Measurements from ENCODE around the gene MRGPRE. TPM values are rescaled to one million over a fixed set of nuclear protein-coding genes. Genes with fewer than 3 reads are reported as not detected.

Gene MRGPRE
- polyA plus RNA-seq, 1 donor: not detected

- DNase-seq (ENCODE audit: low read depth): no peak
These were observed 35.8 kb downstream of the MRGPRE start for GRCh38 chr11:3196161-3197043.

DNA sequence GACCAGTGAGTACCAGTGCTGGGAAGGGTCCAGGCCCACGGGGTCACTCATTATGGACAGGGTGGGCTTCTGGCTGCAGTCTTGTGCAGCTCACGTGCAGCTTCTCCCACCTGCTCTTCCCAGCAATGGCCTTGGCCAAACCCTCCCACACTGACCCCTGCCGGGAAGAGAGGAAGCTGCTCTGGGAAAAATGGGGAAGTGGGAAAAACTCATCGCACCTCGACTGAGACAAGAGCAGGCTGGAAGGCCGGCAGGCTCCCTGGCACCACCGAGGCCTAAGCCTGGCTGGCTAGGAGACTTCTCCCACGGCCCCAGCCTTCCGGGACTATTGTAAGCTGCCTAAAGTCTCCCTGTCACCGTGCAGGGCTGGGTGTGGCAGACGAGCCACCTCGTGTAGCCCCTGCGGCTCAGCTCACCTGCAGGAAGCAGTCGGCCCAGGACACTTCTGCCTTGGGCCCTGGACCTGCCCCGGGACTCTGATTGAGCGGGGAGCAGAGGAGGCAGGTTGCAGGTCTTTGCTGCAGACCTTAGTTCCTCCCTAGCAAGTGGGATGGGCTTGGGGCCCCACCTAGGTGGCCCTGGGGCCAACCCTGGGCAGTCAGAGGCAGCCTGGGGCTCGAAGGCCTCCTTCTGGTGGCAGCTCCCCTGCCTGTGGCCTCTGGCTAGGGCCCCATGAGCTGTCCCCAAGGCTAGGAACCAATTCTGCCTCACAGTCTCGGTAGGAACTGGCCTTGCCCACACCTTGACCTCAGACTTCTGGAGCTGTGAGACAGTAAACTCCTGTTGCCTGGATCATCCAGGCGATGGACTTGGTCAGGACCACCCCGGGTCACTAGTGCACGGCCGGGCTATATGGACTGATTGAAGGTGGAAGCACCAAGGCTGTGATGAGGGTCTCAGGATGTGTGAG is 36.7 kb downstream of the MRGPRE start:
- DNase-seq (ENCODE audit: low read depth): no peak

DNA sequence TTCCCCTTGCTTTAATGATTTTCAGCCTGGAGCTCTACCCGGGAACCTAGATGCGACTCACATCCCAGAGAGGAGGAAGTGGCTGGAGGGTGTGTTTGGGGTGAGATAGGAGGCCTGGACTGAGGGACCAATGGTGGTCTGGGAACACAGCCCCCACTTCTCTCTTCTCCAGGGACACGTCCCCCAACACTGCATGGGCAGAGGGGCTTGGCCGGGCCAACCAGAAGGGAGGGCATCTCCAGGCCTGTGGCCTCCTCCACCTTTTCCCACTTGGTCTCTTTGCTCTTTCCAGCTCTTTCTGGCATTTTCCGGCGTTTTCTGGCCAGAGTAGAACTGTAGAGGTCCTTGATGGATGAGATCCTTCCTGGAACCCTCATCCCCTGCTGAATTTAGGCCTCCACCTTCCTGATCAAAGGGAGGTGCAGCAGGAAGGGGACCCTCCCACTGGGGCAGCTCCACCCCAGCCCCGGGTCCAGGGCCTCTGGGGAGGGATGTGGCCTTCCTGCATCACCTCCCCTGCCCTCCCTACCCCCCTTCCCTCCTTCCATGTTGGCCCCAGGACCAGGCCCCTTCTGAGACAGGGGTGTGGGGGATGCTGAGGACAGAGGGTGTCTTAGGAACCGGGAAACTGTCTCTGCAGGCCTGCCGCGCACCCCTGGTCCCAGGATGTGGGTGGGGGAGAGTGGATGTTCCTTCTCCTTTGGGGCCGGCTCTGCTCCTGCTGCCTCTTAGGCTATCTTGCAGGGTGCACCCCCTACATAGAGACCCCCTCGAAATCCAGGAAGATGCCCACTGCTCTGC is 38.0 kb downstream of the MRGPRE start:
- DNase-seq (ENCODE audit: low read depth): no peak

DNA sequence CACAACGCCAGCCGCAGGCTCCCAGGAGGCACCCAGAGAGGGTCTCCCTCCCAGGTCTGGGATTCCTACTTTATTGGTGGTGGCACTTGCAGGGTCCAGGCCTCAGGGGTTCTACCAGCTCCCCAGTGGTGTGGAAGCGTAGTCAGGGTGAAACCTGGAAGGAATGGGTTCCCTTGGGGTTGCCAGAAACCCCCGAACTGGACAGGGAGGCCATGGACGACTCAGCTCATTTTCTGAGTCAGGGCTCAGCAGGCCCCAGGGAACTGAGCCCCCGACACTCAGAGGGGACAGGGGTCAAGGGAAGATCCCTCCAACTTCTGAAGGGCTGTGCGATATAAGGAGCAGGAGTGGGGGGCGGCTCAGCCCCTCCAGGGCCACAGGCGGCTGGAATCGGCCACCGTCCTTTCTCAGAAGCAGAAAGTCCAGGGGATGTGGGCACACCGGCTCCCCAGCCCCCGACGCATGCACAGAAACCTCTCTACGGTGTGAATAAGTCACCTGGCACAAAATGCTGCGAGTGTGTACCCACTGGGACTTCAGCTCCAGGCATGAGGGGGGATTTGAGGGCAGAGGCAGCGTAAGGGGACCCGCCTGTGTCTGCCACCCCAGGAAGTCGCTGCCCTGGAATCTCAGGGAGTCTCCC is 38.7 kb downstream of the MRGPRE start:
- no peak for DNase-seq (ENCODE audit: low read depth)

DNA sequence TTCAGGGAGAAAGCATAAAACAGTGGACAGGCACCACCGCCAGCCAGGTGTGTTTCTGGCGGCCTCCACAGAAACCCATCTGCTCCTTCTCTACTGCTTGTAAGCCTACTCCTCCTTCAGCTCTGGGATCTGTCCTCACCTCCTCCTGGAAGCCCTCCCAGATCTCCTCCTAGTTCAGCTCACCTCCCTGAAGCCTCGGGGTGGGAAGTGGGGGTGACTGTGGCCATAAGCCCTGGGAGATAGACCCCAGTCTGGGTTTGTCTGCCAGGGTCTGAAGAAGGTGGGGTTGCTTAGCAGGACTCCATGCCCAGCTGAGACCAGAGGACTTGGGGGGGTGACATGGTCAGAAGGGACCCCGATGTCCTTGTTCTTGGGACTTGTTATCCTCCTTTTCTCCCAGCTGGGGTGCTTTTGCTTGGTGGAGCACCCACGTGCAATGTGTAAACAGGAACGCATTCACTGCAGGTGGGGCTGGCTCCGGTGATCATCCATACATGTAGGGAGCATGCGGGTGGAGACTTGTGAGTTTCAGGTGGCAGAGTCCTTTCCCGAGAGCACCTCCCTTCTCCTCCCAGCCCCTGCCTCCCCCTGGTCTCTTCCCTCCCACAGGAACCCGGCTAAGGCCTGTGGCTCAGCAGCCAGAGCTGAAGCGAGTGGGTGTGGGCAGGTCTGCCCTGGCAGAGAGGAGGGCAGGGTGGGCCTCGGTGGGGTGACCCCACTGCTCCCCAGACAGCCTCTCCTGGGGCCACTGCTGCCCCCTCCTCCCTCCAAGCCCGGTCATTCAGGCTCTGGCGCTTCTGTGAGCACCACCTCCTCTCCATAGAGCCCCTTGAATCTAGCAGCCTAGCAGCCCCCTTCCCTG is 39.5 kb downstream of the MRGPRE start:
- no peak for DNase-seq (ENCODE audit: low read depth)

GRCh38 chr11:3191586-3192324 is 40.5 kb downstream of the MRGPRE start:
- DNase-seq (ENCODE audit: low read depth): no peak

DNA sequence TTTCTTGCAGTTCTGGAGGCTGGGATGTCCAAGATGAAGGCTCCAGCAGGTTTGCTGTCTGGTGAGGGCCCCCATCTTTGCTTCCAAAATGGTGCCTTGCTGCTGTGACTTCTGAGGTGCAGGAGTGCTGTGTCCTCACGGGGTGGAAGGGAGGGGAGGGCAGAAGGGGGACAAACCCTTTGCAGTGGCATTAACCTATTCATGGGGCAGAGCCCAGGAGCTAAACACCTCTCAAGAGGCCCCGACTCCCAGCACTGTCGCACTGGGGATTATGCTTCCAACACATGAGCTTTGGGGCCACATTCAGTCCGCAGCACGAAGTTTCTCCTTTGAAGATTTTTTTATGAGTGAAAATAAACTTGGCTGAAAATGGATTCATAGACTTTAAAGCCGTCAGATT is 41.6 kb downstream of the MRGPRE start:
- DNase-seq (ENCODE audit: low read depth): no peak

- no peak for DNase-seq (ENCODE audit: low read depth)
These were observed 42.2 kb downstream of the MRGPRE start for GRCh38 chr11:3189886-3190583.

- no peak for DNase-seq (ENCODE audit: low read depth)
These were observed 42.9 kb downstream of the MRGPRE start for GRCh38 chr11:3189196-3189843.

GRCh38 chr11:3188496-3189195 is 43.6 kb downstream of the MRGPRE start:
- DNase-seq (ENCODE audit: low read depth): no peak

DNA sequence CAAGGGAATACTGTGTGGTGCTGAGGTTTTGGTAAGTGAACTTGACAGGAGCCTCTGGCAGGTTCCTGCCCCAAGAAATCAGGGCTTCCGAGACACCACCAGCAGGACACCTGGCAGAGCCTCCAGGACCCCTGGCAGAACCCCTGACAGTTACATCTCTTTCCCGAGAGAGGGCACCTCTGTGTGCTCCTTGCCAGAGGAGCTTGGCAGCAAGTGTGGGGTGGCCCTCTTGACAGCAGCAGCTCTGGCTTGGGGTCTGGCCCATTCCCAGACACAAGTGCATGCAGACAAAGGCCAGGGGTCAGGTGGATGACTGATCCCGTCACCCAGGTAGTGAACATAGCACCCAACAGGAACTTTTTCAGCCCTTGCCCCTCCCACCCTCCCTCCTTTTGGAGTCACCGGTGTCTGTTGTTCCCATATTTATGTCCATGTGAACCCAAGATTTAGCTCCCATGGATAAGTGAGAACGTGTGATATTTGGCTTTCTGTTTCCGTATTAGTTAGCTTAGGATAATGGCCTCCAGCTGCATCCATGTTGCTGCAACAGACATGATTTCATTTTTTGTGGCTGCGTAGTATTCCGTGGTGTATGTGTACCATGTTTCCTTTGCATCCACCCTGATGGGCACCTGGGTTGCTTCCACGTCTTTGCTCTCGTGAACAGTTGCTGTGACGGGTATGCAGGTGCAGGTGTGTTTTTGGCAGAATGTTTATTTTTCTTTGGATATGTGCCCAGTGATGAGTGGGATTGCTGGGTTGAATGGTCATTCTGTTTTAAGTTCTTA is 45.9 kb downstream of the MRGPRE start:
- DNase-seq (ENCODE audit: low read depth): no peak

DNA sequence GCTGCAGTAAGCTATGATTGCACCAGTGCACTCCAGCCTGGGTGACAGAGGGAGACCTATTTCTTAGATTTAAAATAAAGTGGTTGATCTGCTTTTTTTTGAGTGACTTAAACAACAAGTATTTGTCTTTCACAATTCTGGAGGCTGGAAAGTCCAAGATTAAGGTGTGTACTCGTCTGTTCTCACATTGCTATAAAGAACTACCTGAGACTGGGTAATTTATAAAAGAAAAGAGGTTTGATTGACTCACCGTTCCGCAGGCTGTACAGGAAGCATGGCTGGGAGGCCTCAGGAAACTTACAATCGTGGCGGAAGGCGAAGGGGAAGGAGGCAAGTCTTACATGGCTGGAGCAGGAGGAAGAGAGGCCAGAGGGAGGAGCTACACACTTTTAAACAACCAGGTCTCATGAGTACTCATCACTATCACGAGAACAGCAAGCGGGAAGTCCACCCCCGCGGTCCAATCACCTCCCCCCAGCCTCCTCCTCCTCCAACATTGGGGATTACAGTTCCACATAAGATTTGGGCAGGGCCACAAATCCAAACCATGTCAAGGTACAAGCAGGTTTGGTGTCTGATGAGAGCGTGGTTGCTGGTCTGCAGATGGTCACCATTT is 47.4 kb downstream of the MRGPRE start:
- no peak for DNase-seq (ENCODE audit: low read depth)

DNA sequence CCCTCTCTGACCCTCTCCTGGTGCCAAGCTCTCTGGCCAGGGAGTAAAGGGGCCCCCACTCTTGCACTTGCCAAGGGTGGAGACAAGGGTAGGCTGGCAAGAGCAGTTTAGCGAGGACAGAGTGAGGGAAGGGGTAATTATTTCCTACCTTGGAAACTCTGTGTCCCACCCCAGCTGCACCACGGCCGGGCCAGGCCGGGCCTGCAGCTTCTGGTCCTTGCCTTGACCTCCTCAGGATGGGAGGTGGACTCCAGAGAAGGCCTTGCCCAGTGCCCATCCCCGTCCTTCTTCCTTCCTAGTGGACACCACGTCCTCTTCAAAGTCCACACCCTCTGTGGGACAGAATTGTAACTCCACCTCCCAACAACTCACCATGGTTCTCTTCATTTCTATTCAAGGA is 48.7 kb downstream of the MRGPRE start:
- DNase-seq (ENCODE audit: low read depth): no peak

DNA sequence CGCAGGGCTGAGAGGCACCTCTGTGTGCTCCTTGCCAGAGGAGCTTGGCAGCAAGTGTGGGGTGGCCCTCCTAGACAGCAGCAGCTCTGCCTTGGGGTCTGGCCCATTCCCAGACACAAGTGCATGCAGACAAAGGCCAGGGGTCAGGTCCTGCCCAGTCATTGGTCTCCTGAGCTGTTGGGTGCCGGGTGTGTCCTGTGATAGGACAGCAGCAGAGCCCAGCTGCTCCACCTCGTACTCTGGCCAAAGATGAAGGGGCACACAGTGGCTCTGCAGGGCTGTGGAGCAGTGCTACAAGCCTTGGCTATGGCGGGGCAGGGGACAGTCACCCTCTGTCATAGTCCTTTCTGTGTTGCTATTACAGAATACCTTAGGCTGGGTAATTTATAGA is 49.8 kb downstream of the MRGPRE start:
- DNase-seq (ENCODE audit: low read depth): no peak

DNA sequence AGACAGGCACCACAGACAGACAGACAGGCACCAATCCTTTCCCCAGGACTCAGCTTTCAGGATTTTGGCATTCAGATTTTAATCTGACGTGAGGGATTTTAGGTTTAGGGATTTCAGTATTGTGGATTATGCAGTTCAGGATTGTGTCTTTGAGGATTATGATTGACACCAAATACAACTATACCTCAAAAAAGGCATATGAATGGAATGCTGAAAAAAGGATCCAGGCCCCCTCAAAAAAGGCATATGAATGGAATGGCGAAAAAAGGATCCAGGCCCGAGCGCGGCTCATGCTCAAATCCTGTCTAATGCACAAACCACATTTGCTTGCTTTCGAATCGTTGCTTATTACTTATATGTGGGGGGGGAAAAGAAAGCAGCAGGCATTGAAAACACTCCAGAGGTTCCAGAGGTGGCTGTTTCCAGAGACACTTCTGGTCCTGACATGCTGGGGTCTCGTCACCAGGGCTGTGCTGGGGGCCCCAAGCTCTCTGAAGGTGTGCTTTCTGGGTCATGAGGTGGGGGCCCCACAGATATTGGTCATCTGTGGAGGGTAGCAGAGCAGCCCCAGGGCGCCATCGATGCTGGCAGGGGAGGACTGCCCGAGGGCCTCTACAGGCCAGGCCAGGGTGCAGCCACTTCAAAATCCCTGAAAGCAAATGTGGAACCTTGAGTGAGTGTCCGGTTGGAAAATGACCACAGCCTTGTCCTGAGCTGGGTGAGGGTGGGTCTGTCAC is 50.3 kb downstream of the MRGPRE start:
- DNase-seq (ENCODE audit: low read depth): no peak

DNA sequence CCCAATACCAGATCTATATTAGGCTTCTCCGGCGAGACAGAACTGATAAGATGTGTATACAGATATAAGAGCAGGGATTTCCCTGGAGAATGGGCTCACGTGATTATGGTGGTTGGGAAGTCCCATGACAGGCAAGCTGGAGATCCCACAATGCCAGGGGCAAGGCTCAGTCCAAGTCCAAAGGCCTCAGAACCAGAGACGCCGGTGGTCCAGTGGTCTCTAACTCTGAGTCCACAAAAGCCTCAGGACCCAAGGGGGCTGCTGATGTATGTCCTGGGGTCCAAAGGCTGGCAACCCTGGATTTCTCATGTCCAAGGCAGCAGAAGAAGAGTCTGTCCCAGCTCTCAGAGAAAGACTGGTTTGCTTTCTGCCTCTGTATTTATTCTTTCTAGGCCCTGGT is 51.3 kb downstream of the MRGPRE start:
- no peak for DNase-seq (ENCODE audit: low read depth)
